ENCODE data around the gene TP53BP2.
"Not testable (repeated sequence)": the region's sequence is repeated elsewhere in the genome, so short reads cannot be mapped to it uniquely, and the experiment has no call there.

Gene TP53BP2

GRCh38 chr1:223742856-223743517, 102.8 kb downstream of the TP53BP2 start:
- no peak for DNase-seq (ENCODE audit: low read depth)

- no peak for DNase-seq (ENCODE audit: low read depth)
These were observed 103.9 kb downstream of the TP53BP2 start for GRCh38 chr1:223741861-223742260.

- DNase-seq (ENCODE audit: low read depth) = not testable (repeated sequence)
These were observed 105.6 kb downstream of the TP53BP2 start for GRCh38 chr1:223740038-223740736.

- no peak for DNase-seq (ENCODE audit: low read depth)
These were observed 106.2 kb downstream of the TP53BP2 start for GRCh38 chr1:223739366-223740037.

- DNase-seq (ENCODE audit: low read depth) = no peak
These were observed 107.0 kb downstream of the TP53BP2 start for GRCh38 chr1:223738465-223739365.

GRCh38 chr1:223737342-223737741, 108.4 kb downstream of the TP53BP2 start:
- DNase-seq (ENCODE audit: low read depth) = no peak

- DNase-seq (ENCODE audit: low read depth) = not testable (repeated sequence)
These were observed 109.1 kb downstream of the TP53BP2 start for GRCh38 chr1:223736638-223737037.

GRCh38 chr1:223733898-223734852, 111.6 kb downstream of the TP53BP2 start:
- no peak for DNase-seq (ENCODE audit: low read depth)

- DNase-seq (ENCODE audit: low read depth) = no peak
These were observed 112.6 kb downstream of the TP53BP2 start for GRCh38 chr1:223732993-223733798.

GRCh38 chr1:223731133-223731770, 114.5 kb downstream of the TP53BP2 start:
- DNase-seq (ENCODE audit: low read depth) = no peak

GRCh38 chr1:223730479-223731132, 115.1 kb downstream of the TP53BP2 start:
- no peak for DNase-seq (ENCODE audit: low read depth)

GRCh38 chr1:223729906-223730305, 115.8 kb downstream of the TP53BP2 start:
- DNase-seq (ENCODE audit: low read depth) = no peak
